ENCODE data around the gene ACTRT2. TPM values are rescaled to one million over a fixed set of nuclear protein-coding genes. Genes with fewer than 3 reads are reported as not detected.

ACTRT2 gene
- total RNA-seq, 1 experiment from 2014 or later = not detected

DNA sequence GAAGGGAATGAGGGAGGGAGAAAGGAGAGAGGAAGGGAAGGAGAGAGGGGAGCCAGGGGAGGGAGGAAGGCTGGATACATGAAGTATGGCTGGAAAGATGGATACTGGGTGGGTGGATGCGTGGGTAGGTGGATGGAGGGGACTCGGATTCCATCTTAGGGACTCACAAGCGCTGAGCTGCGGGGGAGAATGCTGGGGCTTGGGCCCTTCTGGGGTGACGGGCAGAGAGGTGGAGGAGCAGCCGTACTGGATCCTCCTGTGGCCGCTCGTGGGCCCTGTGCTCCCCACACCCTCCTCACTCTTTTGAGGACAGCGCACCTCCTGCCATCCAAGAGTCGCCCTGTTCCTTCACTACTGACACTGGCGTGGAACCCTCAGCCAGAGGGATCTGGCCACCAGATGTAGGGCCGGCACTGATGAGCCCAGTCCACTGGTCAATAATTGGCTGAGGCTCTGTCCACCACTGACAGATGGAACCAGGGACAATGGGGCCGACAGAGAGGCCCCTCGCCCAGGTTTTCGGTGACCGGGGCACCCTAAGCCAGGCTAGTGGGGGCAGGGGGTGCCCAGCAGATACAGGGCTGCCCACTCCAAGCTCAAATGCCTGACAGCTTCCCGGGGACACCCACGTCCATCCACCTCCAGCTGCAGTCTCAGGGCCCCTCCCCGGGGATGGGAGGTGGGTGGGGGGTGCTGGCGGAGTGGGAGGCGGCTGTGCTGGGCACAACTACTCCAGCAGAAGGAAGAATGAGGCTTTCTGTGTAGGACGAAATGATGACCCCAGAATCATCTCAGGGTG is 4.4 kb upstream of the ACTRT2 start:
- no peaks in the 10 kb centered on the region for H3K4me1 ChIP-seq (ENCODE audit: low read length)
- no peaks in the 10 kb centered on the region for H3K27me3 ChIP-seq (ENCODE audit: low read length)
- H3K9ac ChIP-seq (ENCODE audit: low read length) = no peak overlapping the region
- no peak overlapping the region for H3K4me3 ChIP-seq (ENCODE audit: low read length)
- no peaks in the 10 kb centered on the region for H3K9me3 ChIP-seq (ENCODE audit: low read length)
- H2AFZ ChIP-seq (ENCODE audit: low read length) = no peak overlapping the region
- H3K4me2 ChIP-seq (ENCODE audit: low read depth, low read length, poor library complexity, severe bottlenecking) = no peak overlapping the region
- no peak for DNase-seq
- H4K20me1 ChIP-seq (ENCODE audit: insufficient read depth, low read depth, low read length) = peaks cover 6% of the 10 kb centered on the region; the same call in 1 of the 2 replicates
- H3K36me3 ChIP-seq (ENCODE audit: insufficient read depth, low read length) = no peaks in the 10 kb centered on the region
- no peaks in the 10 kb centered on the region for H3K9me2 ChIP-seq (replicated peaks; ENCODE audit: insufficient read depth, low read length)
- no peak overlapping the region for H3K27ac ChIP-seq (ENCODE audit: low read length)
- H3K79me2 ChIP-seq (ENCODE audit: low read length) = no peaks in the 10 kb centered on the region

- Histone ChIP-seq H3K4me2 (ENCODE audit: low read depth, low read length, poor library complexity, severe bottlenecking) (no peak overlapping the region), H3K4me1 (ENCODE audit: low read length) (no peaks in the 10 kb centered on the region), H3K79me2 (ENCODE audit: low read length) (no peaks in the 10 kb centered on the region), H2AFZ (ENCODE audit: low read length) (no peak overlapping the region), H3K36me3 (ENCODE audit: insufficient read depth, low read length) (no peaks in the 10 kb centered on the region), H3K9me3 (ENCODE audit: low read length) (no peaks in the 10 kb centered on the region), H3K27ac (ENCODE audit: low read length) (no peak overlapping the region), H3K9me2 (replicated peaks; ENCODE audit: insufficient read depth, low read length) (no peaks in the 10 kb centered on the region), H4K20me1 (ENCODE audit: insufficient read depth, low read depth, low read length) (peaks cover 6% of the 10 kb centered on the region; the same call in 1 of the 2 replicates), H3K9ac (ENCODE audit: low read length) (no peak overlapping the region), H3K27me3 (ENCODE audit: low read length) (no peaks in the 10 kb centered on the region), H3K4me3 (ENCODE audit: low read length) (no peak overlapping the region)
- DNase-seq = no peak
Measured at GRCh38 chr1:3017440-3018050, 3.7 kb upstream of the ACTRT2 start.

GRCh38 chr1:3018051-3018471 is 3.2 kb upstream of the ACTRT2 start:
- no peak for DNase-seq
- no peak overlapping the region for H2AFZ ChIP-seq (ENCODE audit: low read length)
- no peak overlapping the region for H3K4me3 ChIP-seq (ENCODE audit: low read length)
- H3K36me3 ChIP-seq (ENCODE audit: insufficient read depth, low read length) = no peaks in the 10 kb centered on the region
- H3K9me2 ChIP-seq (replicated peaks; ENCODE audit: insufficient read depth, low read length) = no peaks in the 10 kb centered on the region
- H3K9ac ChIP-seq (ENCODE audit: low read length) = no peak overlapping the region
- no peaks in the 10 kb centered on the region for H3K9me3 ChIP-seq (ENCODE audit: low read length)
- no peaks in the 10 kb centered on the region for H3K4me1 ChIP-seq (ENCODE audit: low read length)
- no peak overlapping the region for H3K4me2 ChIP-seq (ENCODE audit: low read depth, low read length, poor library complexity, severe bottlenecking)
- no peaks in the 10 kb centered on the region for H3K27me3 ChIP-seq (ENCODE audit: low read length)
- peaks cover 3% of the 10 kb centered on the region; the same call in 1 of the 2 replicates for H4K20me1 ChIP-seq (ENCODE audit: insufficient read depth, low read depth, low read length)
- H3K27ac ChIP-seq (ENCODE audit: low read length) = no peak overlapping the region
- no peaks in the 10 kb centered on the region for H3K79me2 ChIP-seq (ENCODE audit: low read length)

GRCh38 chr1:3018576-3018975 is 2.7 kb upstream of the ACTRT2 start:
- H3K79me2 ChIP-seq (ENCODE audit: low read length) = no peaks in the 10 kb centered on the region
- DNase-seq = no peak
- no peak overlapping the region for H3K27ac ChIP-seq (ENCODE audit: low read length)
- no peak overlapping the region for H2AFZ ChIP-seq (ENCODE audit: low read length)
- H3K9me3 ChIP-seq (ENCODE audit: low read length) = no peaks in the 10 kb centered on the region
- no peak overlapping the region for H3K4me2 ChIP-seq (ENCODE audit: low read depth, low read length, poor library complexity, severe bottlenecking)
- no peak overlapping the region for H3K9ac ChIP-seq (ENCODE audit: low read length)
- H4K20me1 ChIP-seq (ENCODE audit: insufficient read depth, low read depth, low read length) = peaks cover 3% of the 10 kb centered on the region; the same call in 1 of the 2 replicates
- no peaks in the 10 kb centered on the region for H3K36me3 ChIP-seq (ENCODE audit: insufficient read depth, low read length)
- no peaks in the 10 kb centered on the region for H3K27me3 ChIP-seq (ENCODE audit: low read length)
- H3K9me2 ChIP-seq (replicated peaks; ENCODE audit: insufficient read depth, low read length) = no peaks in the 10 kb centered on the region
- H3K4me1 ChIP-seq (ENCODE audit: low read length) = no peaks in the 10 kb centered on the region
- H3K4me3 ChIP-seq (ENCODE audit: low read length) = no peak overlapping the region

GRCh38 chr1:3019007-3019515 is 2.2 kb upstream of the ACTRT2 start:
- Histone ChIP-seq H3K4me2 (ENCODE audit: low read depth, low read length, poor library complexity, severe bottlenecking) (no peak overlapping the region), H3K79me2 (ENCODE audit: low read length) (no peaks in the 10 kb centered on the region), H3K27me3 (ENCODE audit: low read length) (no peaks in the 10 kb centered on the region), H3K9me2 (replicated peaks; ENCODE audit: insufficient read depth, low read length) (no peaks in the 10 kb centered on the region), H4K20me1 (ENCODE audit: insufficient read depth, low read depth, low read length) (peaks cover 3% of the 10 kb centered on the region; the same call in 1 of the 2 replicates), H3K9ac (ENCODE audit: low read length) (no peak overlapping the region), H3K4me3 (ENCODE audit: low read length) (no peak overlapping the region), H3K4me1 (ENCODE audit: low read length) (no peaks in the 10 kb centered on the region), H2AFZ (ENCODE audit: low read length) (no peak overlapping the region), H3K9me3 (ENCODE audit: low read length) (no peaks in the 10 kb centered on the region), H3K36me3 (ENCODE audit: insufficient read depth, low read length) (no peaks in the 10 kb centered on the region), H3K27ac (ENCODE audit: low read length) (no peak overlapping the region)
- no peak for DNase-seq

DNA sequence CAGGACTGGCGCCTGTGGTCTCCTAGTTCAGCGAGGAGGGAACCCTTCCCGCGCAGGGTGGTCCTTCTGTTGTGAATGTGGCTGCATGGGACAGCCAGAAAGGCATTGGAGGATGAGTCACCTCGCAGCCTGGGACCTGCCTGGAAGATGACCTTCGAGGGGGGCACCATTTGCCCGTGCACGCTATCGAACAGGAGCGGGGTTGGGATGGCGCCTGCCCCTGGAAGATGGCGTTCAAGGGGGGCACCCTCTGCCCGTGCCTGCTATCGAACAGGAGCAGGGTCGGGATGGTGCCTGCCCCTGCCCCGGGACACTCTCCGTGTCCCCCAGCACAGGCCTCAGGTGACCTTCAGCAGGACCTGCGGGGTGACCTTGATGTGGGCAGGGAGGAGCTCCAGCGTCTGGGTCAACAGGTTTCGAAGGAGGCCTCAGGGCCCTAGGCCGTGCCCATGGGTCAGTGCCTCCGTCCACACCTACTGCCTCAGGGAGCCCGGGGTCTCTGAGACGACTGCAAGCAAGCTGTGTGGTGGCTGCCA is 1.7 kb upstream of the ACTRT2 start:
- Histone ChIP-seq H3K9me3 (ENCODE audit: low read length) (no peaks in the 10 kb centered on the region), H3K27ac (ENCODE audit: low read length) (no peak overlapping the region), H4K20me1 (ENCODE audit: insufficient read depth, low read depth, low read length) (peaks cover 3% of the 10 kb centered on the region; the same call in 1 of the 2 replicates), H3K4me1 (ENCODE audit: low read length) (no peaks in the 10 kb centered on the region), H2AFZ (ENCODE audit: low read length) (no peak overlapping the region), H3K9ac (ENCODE audit: low read length) (no peak overlapping the region), H3K79me2 (ENCODE audit: low read length) (no peaks in the 10 kb centered on the region), H3K4me2 (ENCODE audit: low read depth, low read length, poor library complexity, severe bottlenecking) (no peak overlapping the region), H3K36me3 (ENCODE audit: insufficient read depth, low read length) (no peaks in the 10 kb centered on the region), H3K27me3 (ENCODE audit: low read length) (no peaks in the 10 kb centered on the region), H3K9me2 (replicated peaks; ENCODE audit: insufficient read depth, low read length) (no peaks in the 10 kb centered on the region), H3K4me3 (ENCODE audit: low read length) (no peak overlapping the region)
- DNase-seq = no peak

GRCh38 chr1:3020263-3020909 is 881 bp upstream of the ACTRT2 start:
- no peak overlapping the region for H2AFZ ChIP-seq (ENCODE audit: low read length)

More at GRCh38 chr1:3020263-3020909, 881 bp upstream of the ACTRT2 start:
- Histone ChIP-seq H3K4me2 (ENCODE audit: low read depth, low read length, poor library complexity, severe bottlenecking) (no peak overlapping the region), H3K36me3 (ENCODE audit: insufficient read depth, low read length) (no peaks in the 10 kb centered on the region), H3K9ac (ENCODE audit: low read length) (no peak overlapping the region), H4K20me1 (ENCODE audit: insufficient read depth, low read depth, low read length) (peaks cover 3% of the 10 kb centered on the region; the same call in 1 of the 2 replicates), H3K27ac (ENCODE audit: low read length) (no peak overlapping the region), H3K27me3 (ENCODE audit: low read length) (no peaks in the 10 kb centered on the region), H3K9me2 (replicated peaks; ENCODE audit: insufficient read depth, low read length) (no peaks in the 10 kb centered on the region), H3K4me3 (ENCODE audit: low read length) (no peak overlapping the region), H3K79me2 (ENCODE audit: low read length) (no peaks in the 10 kb centered on the region), H3K4me1 (ENCODE audit: low read length) (no peaks in the 10 kb centered on the region), H3K9me3 (ENCODE audit: low read length) (no peaks in the 10 kb centered on the region)
- DNase-seq = no peak
